PC-3 (cell line): Measurements from ENCODE around the gene GNPDA2.

Experiments
- EZH2phosphoT487 ChIP-seq: fragments of 300-600 bp; sonication (generic); IDR thresholded peaks from 2 replicates; pipeline ENCODE4 v1.6.1; 2018; ENCODE audit warnings: mild to moderate bottlenecking, antibody characterized with exemption, low read length, borderline replicate concordance
- TF ChIP-seq, protein P1 (sequence below): fragments of 300-600 bp; sonication (generic); conservative IDR thresholded peaks from 2 replicates; pipeline ENCODE4 v1.5.1; 2017; ENCODE audit warnings: antibody characterized with exemption, low read depth, mild to moderate bottlenecking, low read length

DNA sequence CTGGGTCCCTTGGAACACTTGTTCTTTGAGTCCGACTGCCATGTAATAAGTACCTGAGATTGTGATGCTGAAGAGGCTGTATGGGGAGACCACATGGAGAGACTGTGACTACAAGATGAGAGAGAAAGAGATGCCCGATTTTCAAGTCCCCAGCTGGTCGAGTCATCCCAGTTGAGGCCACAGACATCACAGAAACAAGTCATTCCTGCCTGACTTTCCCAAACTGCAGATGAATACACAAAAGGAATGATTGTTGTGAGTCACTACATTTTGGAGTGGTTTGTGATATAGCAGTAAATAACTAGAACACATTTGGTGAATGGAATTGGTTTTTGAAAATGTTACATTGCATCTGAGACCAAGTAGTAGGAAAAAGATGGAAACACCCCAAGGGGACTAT is 66.0 kb downstream of the GNPDA2 start:
- TF ChIP-seq, protein P1, sequence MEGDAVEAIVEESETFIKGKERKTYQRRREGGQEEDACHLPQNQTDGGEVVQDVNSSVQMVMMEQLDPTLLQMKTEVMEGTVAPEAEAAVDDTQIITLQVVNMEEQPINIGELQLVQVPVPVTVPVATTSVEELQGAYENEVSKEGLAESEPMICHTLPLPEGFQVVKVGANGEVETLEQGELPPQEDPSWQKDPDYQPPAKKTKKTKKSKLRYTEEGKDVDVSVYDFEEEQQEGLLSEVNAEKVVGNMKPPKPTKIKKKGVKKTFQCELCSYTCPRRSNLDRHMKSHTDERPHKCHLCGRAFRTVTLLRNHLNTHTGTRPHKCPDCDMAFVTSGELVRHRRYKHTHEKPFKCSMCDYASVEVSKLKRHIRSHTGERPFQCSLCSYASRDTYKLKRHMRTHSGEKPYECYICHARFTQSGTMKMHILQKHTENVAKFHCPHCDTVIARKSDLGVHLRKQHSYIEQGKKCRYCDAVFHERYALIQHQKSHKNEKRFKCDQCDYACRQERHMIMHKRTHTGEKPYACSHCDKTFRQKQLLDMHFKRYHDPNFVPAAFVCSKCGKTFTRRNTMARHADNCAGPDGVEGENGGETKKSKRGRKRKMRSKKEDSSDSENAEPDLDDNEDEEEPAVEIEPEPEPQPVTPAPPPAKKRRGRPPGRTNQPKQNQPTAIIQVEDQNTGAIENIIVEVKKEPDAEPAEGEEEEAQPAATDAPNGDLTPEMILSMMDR, result no peak
- TF ChIP-seq EZH2phosphoT487, result no peak
